AG20443 (cell line): ENCODE data around the gene JUN.

Experiments
- DNase-seq: peaks from one replicate; pipeline ENCODE4 v3.0.0; 2012; ENCODE audit warnings: low spot score, mixed read lengths

JUN gene

DNA sequence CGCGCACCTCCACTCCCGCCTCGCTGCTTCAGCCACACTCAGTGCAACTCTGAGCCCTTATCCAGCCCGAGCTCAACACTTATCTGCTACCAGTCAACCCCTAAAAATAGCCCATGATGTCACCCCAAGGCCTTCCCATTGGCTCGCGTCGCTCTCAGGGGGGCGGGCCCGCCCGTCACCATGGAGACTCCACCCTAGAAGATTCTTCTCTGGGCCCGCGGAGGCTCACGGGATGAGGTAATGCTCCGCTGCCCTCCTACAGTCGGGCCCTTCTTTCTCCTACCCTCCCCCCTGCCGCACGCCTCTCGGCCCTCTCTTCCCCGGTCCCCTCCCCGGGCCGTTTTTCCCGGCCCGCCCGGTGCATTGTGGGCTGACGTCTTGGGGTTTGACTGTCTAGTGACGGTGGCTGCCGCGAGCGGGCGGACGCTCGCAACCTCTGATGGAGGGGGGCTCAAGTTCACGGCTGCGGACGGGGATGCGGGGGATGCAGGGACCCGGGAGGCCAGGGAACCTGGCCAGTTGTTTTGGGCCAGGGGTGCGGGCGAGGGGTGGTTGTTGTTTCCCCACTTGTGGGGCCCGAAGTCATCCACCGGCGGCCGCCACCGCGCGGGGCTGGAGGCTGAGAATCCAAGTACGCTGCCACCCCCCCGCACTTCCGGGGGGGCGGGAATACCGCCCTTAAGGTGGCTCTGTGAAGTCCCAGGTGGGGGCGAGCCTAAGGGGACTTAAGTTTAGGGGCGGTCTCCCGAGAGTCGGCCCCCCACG is at the start of gene JUN:
Gene JUN, minus strand, starts transcription at position 55 of the 765 bp plus-strand sequence. CDS start 977 bp downstream, outside the sequence.
- peak; percentile 97 for DNase-seq

- DNase-seq: no peak
Measured at GRCh38 chr1:58833166-58833565, 49.3 kb upstream of the JUN start.

DNA sequence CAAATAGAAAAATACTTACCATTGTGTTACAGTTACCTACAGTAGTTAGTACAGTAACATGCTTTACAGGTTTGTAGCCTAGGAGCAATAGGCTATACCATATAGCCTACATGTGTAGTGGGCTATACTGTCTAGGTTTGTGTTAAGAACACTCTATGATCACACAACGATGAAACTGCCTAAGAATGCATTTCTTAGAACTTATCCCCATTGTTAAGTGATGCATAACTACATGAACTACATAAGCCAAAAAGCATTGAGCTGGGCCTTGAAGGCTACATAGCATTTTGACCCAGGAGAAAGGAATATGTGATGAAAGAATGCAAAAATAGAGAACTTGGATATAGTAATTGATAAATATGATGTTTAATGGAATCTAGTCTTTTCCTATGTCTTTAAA is 46.4 kb upstream of the JUN start:
- DNase-seq: no peak

DNA sequence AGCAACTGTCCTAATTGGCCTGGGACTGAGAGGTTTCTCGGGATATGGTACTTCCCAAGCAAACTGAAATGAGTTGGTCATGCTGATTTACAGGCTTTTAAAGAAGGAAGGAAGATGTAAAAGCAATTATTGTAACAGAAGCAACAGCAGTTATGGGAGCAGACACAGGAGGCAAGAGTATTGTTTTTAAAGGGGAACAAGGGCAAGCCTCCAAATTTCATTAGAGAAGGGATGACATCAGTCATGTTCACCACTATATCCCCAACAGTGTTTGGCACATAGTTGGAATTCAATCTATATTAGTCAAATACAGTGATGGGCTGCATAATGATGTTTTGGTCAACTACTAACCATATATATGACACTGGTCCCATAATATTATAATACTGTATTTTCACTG is 46.0 kb upstream of the JUN start:
- DNase-seq: no peak

DNA sequence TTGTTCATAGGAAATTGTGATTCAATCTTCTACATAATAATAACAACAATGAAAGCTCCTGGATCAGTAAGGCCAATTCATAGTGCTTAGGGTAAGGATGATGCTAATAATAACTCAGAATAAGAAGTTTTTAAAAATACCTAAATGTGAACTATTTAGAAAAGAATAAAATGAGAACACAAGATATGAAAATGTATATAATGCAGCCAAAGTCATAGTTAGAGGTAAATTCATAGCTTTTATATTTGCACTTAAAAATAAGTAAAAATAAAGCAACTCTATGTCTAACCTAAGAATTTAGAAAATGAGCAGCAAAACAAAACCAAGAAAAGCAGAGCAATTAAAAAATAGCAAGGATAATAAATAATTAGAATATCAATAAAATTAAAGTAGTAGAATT is 43.5 kb upstream of the JUN start:
- DNase-seq: no peak

DNA sequence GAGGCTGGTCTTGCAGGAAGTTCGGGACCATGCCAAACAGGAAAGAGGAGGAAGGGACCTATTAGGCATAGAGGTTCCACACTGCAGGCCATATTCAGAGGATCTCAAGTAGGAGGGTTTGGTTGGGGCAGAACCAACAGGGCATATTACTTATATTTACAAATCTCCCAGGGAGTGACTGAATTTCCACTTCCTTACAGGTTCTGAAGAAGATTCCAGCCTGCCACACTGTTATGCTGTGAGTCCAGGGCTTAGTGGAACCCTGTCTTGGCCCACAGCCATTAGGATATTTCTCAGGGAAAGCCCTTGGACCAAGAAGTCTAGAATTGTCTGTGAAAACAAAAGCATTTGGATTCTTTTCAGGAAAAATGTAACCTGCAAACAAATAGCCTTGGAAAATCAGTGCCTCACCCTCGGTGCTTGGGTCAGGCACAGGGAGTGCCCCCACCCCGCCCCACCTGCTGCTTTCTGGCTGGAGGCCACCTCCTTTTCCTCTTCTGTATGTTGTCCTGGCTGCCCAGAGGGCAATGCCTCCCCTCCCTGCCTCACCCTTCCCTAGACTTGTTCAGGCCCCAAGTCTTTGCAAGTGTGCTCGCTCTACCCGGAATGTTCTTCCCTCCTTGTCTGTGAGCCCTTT is 41.0 kb upstream of the JUN start:
- DNase-seq: no peak

DNA sequence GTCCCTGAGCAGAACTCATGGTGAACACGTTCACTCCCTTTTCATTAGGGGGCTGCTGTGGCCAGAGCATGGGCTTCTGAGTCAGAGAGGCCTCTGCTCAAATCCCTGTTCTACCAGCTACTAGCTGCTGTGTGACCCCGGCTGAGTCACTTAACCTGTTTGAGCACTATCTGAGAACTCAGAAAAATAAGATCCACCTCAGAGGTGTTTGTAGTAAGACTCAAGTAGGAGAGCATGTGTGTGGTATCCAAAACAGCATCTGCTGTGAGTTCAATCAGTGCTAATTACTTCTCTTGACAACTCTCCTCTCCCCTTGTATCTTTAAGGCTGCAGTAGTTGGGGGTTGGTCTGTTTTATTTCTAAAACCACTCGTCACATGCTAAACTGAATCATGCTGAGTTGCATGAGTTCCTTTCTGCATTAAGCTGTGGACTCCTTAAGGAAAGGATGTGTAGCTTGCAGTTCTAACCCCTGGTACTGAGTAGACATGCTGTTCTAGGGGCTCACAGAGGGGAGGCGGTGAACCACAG is 39.7 kb upstream of the JUN start:
- peak; percentile 58 for DNase-seq

- no peak for DNase-seq
Measured at GRCh38 chr1:58821309-58821708, 37.5 kb upstream of the JUN start.

DNA sequence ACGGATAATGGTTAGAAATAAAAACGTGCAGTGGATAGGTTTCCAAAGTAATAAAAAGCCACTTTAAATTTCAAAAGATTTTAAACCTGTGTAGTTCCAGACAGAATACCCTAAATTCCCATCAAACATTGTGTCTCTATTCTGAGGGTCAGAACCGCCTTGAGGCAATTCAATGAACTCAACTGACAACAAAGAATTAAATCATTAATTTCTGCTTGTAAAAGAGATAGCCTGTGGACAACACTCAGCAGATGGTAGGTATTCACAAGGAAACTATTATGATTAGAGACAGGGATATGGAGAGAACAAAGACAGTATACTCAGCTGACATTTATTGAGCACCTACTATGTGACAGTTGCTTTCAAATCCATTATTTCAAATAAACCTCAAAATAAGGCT is 35.1 kb upstream of the JUN start:
- no peak for DNase-seq

DNA sequence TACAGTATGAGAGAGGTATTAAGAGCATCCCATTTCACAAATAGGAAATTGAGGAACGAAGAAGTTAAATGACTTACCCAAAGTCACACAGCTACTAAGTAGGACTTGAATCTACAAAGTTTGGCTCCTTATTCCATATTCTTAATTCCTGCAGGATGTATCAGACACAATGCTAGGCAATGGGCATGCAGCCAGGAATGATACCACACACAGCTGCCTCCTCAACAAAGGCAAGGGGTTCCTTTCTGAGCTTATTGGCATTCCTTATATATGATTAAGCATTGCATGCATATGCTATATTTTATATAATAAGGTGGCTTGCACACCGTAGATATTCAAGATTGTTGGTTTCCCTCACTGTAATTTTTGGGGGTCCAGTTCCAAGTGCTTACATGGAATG is 34.2 kb upstream of the JUN start:
- peak; percentile 37 for DNase-seq

GRCh38 chr1:58816747-58817221 is 32.9 kb upstream of the JUN start:
- DNase-seq: no peak

- peak; percentile 96 for DNase-seq
Measured at GRCh38 chr1:58816072-58816746, 32.4 kb upstream of the JUN start.

DNA sequence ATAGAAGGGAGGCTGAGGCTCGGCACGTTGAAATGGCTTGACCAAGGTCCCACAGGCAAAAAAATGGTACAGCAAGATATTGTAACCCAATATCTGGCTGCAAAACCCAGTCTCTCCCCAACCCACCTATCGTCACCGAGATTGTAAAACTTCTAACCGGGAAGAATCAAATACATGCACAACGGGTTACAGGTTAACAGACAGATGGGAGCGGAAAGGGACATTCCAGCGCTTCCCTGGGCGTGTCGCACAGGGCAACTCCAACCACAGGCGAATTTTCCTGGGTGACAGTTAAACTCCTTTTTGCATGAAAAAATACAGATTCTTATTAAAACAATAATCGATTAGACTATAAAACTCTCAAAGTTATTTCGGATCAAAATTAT is 31.8 kb upstream of the JUN start:
- DNase-seq: peak; percentile 34

GRCh38 chr1:58815069-58815685 is 31.3 kb upstream of the JUN start:
- peak; percentile 90 for DNase-seq

- no peak for DNase-seq
Measured at GRCh38 chr1:58814251-58815068, 30.6 kb upstream of the JUN start.

DNA sequence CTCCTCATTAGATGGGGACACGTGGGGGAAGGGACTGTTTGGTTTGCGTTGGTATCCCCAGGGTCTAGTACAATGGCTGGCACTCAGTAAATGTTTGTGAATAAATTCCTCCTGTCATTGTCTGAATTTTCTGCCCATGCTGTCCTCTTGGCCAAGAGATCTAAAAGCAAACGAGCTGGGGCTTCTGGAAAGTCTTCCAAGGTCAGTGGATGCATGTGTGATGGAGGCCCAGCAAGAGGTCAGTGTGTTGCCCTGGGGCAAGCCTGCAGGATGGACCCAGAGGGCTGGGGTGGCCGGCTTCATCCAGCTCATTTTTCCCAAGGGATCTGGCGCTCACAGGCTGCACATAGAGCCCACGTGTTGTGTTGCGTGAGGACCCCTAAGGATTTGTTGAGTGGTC is 30.0 kb upstream of the JUN start:
- DNase-seq: no peak

DNA sequence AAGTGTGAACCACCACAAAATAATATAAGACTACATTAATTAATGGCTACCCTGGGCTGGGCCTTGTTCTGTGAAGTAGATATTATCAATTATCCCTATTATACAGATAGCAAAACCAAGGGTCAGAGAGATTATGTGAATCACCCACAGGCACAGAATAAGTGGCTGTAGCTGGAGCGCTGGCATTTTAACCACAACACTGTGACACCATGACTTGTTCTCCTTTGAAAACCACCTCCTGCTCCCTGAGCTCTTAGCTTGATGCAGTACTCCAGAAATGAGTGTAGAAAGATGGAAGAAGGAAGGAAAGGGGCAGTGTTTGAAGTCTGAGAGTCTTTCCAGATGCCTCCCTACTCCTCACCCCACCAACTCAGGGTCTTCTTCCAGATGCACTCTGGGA is 29.5 kb upstream of the JUN start:
- DNase-seq: no peak

GRCh38 chr1:58812926-58813325 is 29.1 kb upstream of the JUN start:
- no peak for DNase-seq

- no peak for DNase-seq
Measured at GRCh38 chr1:58812468-58812867, 28.6 kb upstream of the JUN start.

- no peak for DNase-seq
Measured at GRCh38 chr1:58811303-58811702, 27.5 kb upstream of the JUN start.

DNA sequence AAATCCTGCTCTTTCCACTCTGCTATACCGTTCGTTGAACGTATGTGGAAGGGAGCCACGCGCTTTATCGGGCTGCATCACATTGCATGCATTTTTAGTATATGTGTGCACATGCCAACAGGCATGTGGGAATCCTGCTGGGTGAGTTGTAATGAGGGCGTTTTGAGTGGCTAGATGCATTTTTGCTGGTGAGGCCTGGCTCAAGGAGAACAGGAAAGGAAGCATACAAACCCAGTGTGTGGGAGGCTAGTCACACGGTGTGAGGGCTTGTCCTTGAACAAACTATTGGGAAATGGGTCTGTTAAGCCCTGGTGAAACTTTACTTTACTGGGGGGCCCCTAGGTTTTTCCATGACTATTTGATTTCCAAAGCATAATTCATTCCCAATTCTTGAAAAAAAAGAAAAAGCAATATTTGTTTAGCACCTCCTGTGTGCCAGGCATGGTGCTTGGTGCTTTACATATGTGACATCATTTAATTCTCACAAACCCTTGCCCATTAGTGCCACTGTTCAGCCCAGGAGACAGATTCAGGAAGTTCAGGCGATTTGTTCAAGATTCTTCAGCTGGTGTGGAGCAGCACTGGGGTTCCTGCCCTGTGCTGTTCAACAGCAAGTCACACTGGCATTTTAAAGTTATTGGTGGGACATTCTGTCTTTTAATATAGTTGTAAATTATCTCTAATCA is 25.6 kb upstream of the JUN start:
- DNase-seq: peak; percentile 53
